Measurements from ENCODE around the gene LSM2.
A peak's percentile ranks its signal among the peaks of the same experiment; 100 is the strongest.
"Not testable (repeated sequence)": the region's sequence is repeated elsewhere in the genome, so short reads cannot be mapped to it uniquely, and the experiment has no call there.

The LSM2 gene

DNA sequence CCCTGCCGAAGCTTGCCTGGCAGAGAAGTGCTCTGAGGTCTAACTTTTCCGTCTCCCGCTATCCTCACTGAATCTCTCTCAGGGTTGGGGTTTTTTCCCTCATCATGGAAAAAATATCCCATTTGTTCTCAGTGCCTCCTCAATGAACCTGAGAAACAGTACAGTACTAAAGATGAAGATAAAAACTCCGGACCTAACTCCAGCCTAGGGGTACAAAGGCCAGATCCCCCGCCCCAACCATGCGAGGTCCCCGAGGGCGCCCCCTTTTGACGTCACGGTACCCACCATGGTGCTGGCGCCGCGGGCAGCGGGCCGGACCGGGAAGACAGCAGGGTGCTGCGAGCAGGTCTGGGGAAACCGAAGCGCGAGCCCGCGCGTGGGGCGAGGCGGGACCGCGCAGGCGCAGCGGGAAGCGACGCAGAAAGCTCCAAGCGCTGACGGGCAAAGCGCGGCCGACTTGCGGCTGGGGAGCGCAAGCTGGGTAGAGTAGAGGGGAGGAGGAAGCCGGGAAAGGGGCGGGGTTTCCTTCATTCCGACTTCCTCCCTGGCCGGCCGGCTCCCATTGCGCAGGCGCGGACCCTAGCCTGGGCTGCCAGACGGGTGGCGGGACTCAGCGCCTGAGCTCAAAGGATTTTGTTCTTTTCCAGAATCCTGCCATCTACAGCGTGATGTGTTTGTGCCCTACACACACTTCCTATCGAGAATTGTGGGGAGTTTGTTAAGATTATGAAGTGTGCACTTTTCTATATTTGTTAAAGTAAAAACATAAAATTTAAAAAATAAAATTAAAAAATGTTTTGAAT, at the start of gene LSM2:
LSM2 (minus strand) TSS at position 497 of the 803 bp plus-strand sequence; CDS start at position 288, 209 bp downstream.
- DNase-seq (ENCODE audit: insufficient read length, low spot score) (peak; percentile 97), FAIRE-seq (peak; percentile 95)

DNA sequence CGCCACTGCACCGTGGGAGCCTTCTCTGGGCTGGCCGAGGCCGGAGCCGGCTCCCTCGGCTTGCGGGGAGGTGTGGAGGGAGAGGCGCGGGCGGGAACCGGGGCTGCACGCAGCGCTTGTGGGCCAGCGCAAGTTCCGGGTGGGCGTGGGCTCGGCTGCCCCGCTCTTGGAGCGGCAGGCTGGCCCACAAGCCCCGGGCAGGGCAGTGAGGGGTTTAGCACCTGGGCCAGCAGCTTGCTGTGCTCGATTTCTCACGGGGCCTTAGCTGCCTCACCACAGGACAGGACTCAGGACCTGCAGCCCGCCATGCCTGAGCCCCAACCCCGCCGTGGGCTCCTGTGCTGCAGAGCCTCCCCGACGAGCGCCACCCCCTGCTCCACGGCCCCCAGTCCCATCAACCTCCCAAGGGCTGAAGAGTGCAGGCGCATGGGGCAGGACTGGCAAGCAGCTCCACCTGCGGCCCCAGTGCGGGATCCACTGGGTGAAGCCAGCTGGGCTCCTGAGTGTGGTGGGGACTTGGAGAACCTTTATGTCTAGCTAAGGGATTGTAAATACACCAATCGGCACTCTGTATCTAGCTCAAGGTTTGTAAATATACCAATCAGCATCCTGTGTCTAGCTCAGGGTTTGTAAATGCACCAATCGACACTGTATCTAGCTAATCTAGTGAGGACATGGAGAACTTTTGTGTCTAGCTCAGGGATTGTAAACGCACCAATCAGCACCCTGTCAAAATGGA, 45.4 kb upstream of the LSM2 start:
- not testable (repeated sequence) for DNase-seq (ENCODE audit: insufficient read length, low spot score); FAIRE-seq

DNA sequence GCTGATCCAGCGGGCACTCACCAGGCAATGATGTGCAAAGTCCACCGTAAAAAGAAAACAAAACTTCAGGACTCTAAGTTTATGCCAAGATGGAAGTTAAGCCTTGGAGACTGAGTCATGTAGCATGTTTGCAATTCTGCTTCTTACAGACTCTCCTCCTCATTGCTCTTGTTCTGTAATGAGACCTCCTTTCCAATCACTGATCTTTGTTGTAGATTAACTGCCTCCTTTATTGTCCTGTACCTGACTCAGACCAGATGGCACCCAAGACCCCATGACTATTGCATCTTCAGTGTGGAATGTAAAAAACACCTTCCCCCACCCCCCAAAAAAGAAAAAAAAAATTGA, 44.7 kb upstream of the LSM2 start:
- FAIRE-seq: no peak
- no peak for DNase-seq (ENCODE audit: insufficient read length, low spot score)

DNA sequence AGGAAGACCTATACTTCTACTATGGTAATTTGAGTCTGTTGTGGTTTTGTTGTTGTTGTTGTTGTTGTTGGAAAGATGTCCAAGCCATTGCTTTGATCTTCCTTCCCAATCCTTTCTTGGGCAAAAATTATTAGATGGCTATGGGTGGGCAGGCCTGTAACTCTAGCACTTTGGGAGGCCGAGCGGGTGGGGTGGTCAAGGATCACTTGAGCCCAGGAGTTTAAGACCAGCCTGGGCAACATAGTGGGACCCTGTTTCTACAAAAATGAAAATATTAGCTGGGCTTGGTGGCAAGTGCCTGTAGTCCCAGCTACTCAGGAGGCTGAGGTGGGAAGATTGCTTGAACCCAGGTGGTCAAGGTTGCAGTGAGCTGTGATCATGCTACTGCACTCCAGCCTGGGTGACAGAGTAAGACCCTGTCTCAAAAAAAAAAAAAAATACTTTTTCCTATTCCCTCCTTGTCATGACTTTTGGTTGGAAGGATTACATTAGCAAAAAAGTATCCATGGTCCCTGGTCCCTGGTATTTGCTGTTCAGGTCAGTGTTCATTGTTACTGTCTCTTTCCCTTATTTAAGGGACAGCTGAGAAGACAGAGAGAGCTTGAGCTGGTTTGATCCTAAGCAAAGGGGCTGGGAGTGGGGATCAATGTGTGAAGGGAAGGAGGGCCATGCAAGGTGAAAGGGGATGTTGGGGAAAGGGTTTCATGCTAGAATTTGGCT, 44.2 kb upstream of the LSM2 start:
- no peak for DNase-seq (ENCODE audit: insufficient read length, low spot score)
- no peak for FAIRE-seq

DNA sequence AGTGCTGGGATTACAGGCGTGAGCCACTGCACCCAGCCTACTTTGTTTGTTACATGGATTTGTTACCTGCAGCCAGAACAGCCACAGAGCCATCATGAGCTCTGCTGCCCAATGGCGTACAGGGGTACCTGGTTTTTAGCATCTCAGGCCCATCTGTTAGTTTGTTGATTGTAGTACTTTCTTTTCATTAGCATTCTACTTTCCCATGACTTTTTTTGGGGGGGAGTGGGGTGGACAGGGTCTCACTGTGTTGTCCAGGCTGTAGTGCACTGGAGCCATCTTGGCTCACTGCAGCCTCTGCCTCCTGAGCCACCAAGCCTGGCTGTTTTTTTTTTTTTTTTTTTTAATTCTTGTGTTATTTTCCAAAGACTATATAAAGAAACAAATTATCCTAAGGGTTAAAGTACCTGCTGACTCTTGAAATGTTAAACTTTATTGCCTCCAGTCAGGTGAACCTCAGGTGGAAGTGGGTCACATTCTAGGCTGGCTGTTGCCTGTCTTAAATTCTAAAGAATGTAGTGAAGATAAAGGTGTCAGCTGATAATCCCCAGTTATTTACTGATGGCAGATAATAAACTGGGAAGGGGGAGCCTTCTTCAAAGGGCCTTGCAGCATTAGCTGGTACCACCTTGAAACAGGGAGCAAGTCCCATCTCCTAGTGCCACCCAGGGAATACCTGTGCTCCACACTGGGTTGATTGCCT, 40.7 kb upstream of the LSM2 start:
- DNase-seq (ENCODE audit: insufficient read length, low spot score): no peak
- FAIRE-seq: no peak

DNA sequence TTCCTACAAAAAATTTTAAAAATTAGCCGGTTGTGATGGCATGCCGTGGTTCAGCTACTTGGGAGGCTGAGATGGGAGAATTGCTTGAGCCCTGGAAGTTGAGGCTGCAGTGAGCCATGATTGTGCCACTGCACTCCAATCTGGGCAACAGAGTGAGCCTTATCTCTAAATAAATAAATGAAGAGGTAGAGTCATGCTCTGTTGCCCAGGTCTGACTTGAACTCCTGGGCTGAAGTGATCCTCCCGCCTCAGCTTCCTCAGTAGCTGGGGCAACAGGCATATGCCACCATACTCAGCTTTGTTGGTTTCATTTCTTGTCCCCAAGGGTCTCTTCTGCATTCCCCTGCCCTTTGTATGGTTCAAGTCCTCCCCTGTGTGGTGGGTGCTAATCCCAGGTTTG, 37.7 kb upstream of the LSM2 start:
- FAIRE-seq (no peak), DNase-seq (ENCODE audit: insufficient read length, low spot score) (no peak)

DNA sequence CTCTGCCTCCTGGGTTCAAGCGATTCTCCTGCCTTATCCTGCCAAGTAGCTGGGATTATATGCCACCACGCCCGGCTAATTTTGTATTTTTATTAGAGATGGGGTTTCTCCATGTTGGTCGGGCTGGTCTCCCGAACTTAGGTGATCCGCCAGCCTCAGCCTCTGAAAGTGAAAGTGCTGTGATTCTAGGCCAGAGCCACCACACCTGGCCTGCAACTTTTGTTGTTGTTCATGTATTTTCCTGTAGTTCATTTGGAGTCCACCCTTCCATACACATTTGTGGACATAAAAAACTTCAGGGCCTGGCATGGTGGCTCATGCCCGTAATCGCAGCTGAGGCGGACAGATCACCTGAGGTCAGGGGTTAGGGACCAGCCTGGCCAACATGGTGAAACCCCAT, 35.3 kb upstream of the LSM2 start:
- DNase-seq (ENCODE audit: insufficient read length, low spot score) (no peak), FAIRE-seq (no peak)

DNA sequence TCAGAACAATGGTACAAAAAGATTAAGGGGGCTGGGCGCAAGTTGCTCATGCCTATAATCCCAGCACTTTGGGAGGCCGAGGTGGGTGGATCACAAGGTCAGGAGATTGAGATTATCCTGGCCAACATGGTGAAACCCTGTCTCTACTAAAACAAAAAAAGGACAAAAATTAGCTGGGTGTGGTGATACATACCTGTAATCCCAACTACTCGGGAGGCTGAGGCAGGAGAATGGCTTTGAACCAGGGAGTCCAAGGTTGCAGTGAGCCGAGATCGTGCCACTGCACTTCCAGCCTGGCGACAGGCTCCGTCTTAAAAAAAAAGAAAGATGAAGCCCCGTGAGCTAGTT, 33.0 kb upstream of the LSM2 start:
- DNase-seq (ENCODE audit: insufficient read length, low spot score); FAIRE-seq: not testable (repeated sequence)

DNA sequence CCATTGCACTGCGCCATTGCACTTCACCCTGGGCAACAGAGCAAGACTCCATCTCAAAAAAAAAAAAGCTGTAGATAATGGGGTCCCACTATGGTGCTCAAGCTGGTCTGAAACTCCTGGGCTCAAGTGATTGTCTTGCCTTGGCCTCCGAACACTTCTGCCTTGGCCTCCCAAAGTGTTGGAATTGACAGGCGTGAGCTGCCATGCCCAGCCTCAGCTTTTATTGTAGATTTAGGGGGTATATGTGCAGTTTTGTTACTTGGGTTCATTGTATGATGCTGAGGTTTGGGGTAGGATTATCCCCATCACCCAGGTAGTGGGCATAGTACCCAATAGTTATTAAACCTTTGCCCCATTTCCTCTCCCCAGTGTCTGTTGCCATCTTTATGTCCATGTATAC, 32.2 kb upstream of the LSM2 start:
- DNase-seq (ENCODE audit: insufficient read length, low spot score): no peak

DNA sequence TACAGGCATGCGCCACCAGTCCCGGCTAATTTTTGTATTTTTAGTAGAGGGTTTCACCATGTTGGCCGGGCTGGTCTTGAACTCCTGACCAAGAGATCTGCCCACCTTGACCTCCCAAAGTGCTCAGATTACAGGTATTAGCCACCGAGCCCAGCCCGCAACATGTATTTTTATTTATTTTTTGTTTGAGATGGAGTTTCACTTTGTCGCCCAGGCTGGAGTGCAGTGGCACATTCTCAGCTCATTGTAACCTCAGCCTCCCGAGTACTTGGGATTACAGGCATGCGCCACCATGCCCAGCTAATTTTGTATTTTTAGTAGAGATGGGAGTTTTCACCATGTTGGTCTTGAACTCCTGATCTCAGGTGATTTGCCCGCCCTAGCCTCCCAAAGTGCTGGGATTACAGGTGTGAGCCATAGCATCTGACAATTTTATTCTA, 31.4 kb upstream of the LSM2 start:
- not testable (repeated sequence) for FAIRE-seq; DNase-seq (ENCODE audit: insufficient read length, low spot score)

More for the DNA sequence above, 32.2 kb upstream of the LSM2 start:
- no peak for FAIRE-seq

DNA sequence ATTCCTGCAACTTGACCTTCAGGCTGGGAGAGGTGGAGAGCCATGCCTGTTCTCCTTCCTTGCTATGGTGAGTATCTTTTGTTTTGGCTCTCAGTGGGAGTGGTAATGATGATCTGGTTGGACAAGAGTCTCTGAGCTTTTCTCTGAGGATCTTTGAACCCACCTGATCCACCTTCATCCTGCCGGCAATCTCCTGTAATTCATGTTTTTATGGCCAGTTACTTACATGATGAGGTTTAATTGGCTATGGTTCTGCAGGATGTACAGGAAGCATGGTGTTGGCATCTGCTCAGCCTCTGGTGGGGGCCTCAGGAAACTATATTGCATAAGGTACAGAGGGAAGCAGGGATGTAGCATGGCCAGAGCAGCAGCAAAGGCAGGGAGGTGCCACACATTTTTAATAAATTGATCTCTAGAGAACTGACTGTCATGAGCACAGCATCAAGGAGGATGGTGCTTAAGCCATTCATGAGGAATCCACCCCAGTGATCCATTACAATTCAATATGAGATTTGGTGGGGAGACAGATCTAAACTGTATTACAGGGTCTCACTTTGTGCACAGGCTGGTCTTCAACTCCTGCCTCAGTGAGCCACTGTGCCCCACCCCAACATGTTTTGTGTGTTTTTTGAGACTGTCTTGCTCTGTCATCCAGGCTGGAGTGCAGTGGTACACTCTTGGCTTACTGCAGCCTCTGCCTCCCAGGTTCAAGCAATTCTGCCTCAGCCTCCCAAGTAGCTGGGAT, 30.8 kb upstream of the LSM2 start:
- FAIRE-seq: no peak
- DNase-seq (ENCODE audit: insufficient read length, low spot score): no peak

DNA sequence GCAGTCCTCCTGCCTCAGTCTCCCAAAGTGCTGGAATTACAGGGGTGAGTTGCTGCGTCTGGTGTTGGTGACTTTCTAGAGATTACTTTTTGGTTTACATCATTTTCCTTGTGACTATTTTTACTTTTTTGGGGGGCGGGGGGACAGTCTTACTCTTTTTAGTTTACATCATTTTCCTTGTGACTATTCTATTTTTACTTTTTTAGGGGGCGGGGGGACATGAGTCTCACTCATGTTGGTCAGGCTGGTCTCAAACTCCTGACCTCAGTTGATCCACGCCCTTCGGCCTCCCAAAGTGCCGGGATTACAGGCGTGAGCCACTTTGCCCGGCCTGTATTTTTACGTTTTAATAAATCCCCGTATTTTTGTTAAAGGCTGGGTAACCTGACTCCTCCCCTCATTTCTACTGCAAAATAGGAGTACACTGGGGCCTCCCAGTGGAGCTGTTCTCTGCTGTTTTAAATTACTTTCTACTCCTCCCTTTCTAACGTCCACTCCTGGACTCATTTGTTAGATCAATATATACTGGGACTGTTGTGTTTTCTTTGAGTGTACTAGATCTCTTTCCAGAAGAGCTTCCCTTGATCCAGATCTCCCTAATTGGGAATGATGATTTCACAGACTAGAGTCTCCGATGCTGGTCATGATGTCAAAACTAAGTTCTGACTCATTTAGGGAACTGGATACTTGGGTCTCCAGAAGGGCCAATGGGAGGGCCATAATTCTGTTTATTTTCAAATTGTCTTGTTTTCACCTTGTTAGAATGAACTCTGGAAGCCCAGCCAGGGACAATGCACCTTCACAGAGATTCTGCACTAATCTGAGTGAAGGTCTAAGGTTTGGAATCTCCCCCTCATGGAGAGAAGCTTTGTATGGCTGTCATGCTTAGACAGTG, 30.0 kb upstream of the LSM2 start:
- DNase-seq (ENCODE audit: insufficient read length, low spot score) (no peak), FAIRE-seq (no peak)

DNA sequence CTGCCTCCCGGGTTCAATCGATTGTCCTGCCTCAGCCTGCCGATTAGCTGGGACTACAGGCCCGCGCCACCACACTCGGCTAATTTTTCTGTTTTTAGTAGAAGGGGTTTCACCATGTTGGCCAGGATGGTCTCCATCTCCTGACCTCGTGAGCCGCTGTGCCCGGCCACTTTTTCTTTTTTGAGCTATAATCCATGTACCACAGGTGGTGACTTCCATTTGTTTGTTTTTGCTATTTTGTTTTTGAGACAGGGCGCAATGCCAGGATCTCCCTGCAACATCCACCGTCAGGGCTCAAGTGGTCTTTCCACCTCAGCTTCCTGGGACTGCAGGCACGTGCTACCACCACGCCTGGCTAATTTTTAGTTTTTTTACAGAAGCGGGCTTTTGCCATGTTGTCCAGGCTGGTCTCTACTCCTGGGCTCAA, 29.3 kb upstream of the LSM2 start:
- DNase-seq (ENCODE audit: insufficient read length, low spot score) (no peak), FAIRE-seq (no peak)

DNA sequence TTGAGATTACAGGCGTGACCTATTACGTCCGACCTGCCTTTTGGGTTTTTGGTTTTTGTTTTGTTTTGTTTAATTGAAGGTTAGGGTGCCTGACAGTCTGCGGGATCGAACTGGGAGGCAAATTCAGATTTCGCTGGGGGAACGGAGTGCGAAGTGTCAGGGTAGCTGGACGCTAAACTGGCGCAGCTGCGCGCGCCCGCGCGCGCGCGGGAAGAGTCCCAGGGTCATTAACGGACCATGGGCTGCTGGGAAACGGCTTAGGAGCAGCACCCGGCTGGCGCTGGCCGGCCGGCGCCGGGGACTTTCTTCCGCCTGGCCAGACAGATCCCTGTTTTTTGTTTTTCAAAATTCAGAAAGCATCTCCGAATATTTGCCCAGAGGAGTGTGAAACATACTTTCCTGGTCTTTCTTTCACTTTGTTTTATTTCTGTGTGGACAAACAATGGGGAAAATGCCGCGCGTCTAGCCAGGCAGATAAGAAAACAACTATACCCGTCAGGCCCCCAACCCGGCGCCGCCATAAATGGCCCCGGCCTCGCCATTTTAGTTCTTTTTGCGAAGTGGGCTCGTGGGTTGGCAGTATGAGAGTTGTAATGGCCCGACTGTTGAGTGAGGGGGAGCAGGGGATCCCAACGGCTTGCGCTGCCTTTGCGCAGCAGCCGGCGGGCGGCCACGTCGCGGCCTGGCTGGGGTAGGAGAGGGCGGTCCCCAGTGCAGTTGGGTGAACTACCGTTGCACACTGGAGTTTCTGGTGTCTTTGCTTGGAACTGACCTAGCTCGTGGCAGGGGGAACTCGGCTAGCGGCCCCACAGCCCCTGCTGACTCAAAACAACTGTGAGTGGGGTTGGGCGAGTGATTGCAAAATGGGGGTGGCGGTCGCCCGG, 27.8 kb upstream of the LSM2 start:
- FAIRE-seq (peak; percentile 90), DNase-seq (ENCODE audit: insufficient read length, low spot score) (peak; percentile 66)

DNA sequence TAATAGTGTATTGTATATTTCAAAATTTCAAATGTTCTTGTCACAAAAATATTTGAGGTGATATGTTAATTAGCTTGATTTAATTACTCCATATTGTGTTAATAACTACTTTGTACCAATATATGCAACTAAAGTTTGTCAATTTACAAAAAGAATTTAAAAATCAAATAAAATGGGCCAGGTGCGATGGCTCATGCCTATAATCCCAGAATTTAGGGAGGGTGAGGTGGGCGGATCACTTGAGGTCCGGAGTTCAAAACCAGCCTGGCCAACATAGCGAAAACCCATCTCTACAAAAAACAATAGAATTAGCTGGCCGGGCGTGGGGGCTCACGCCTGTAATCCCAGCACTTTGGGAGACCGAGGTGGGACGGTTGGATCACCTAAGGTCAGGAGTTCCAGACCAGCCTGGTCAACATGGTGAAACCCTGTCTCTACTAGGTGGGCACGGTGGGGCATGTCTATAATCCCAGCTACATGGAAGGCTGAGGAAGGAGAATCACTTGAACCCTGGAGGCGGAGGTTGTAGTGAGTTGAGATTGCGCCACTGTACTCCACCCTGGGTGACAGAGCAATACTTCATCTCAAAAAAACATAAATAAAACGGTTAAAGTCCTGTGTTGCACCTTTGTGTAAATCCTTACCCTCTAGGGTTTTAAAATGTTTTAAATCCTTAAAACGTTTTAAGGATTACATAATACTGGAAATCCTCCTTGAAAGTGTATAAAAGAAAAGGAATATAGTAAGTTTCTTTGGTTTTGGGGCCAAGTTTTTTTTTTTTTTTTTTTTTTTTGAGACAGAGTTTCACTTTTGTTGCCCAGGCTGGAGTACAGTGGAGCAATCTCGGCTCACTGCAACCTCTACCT, 24.8 kb upstream of the LSM2 start:
- no peak for DNase-seq (ENCODE audit: insufficient read length, low spot score)
- FAIRE-seq: no peak

DNA sequence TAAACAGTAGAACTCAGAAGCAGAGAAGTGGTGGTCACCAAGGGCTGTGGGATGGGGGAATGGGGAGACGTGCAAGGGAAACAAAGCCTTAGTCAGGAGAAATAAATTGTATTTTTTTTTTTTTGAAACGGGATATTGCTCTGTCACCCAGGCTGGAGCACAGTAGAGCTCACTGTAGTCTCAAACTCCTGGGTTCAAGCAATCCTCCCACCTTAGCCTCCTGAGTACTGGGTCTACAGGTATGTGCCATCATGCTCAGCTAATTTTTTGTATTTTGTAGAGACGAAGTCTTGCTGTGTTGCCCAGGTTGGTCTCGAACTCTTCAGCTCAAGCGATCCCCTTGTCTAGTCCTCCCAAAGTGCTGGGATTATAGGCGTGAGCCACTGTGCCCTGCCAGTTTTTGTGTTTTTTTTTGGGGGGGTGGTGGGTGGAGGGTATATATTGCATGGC, 24.1 kb upstream of the LSM2 start:
- FAIRE-seq (no peak), DNase-seq (ENCODE audit: insufficient read length, low spot score) (no peak)

DNA sequence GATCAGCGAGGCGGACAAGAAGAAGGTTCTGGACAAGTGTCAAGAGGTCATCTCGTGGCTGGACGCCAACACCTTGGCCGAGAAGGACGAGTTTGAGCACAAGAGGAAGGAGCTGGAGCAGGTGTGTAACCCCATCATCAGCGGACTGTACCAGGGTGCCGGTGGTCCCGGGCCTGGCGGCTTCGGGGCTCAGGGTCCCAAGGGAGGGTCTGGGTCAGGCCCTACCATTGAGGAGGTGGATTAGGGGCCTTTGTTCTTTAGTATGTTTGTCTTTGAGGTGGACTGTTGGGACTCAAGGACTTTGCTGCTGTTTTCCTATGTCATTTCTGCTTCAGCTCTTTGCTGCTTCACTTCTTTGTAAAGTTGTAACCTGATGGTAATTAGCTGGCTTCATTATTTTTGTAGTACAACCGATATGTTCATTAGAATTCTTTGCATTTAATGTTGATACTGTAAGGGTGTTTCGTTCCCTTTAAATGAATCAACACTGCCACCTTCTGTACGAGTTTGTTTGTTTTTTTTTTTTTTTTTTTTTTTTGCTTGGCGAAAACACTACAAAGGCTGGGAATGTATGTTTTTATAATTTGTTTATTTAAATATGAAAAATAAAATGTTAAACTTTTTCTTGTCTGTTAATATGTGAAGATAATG, 23.0 kb upstream of the LSM2 start:
- FAIRE-seq: no peak
- no peak for DNase-seq (ENCODE audit: insufficient read length, low spot score)
